OCI-LY1 (cell line): ENCODE measurements around the gene ZSWIM4.

Experiments used
- EZH2 ChIP-seq: fragments of 200-600 bp; sonication (generic), shearing (Covaris generic); IDR thresholded peaks from 2 replicates; pipeline ENCODE4 v1.8.0; 2017; ENCODE audit warnings: borderline replicate concordance, mixed run types, mild to moderate bottlenecking, antibody characterized with exemption, low read length, moderate library complexity, mixed read lengths
- TF ChIP-seq, protein P1 (sequence below): fragments of 200-600 bp; sonication (generic), shearing (Covaris generic); IDR thresholded peaks from 2 replicates; pipeline ENCODE4 v1.5.1; 2017; ENCODE audit warnings: mild to moderate bottlenecking, antibody characterized with exemption, low read length, moderate library complexity, mixed read lengths

DNA sequence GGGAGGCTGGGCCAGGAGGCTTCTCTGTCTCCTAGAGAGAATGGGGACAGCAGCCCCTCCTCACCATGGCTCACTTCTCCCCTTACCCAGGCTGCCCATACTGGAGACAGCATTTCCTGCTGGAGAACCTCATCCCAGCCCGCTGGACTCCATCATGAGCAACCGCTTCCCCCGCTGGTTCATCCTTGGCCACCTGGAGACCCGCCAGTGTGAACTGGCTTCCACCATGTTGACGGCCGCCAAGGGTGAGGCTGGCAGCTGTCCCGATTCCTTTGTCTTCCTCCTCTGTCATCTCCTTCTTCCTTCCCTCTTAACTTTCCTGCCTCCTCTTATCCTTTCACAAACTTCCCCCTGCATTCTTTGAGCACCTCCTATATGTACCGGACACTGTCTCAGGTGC, 28.0 kb downstream of the ZSWIM4 start:
- TF ChIP-seq, protein P1, sequence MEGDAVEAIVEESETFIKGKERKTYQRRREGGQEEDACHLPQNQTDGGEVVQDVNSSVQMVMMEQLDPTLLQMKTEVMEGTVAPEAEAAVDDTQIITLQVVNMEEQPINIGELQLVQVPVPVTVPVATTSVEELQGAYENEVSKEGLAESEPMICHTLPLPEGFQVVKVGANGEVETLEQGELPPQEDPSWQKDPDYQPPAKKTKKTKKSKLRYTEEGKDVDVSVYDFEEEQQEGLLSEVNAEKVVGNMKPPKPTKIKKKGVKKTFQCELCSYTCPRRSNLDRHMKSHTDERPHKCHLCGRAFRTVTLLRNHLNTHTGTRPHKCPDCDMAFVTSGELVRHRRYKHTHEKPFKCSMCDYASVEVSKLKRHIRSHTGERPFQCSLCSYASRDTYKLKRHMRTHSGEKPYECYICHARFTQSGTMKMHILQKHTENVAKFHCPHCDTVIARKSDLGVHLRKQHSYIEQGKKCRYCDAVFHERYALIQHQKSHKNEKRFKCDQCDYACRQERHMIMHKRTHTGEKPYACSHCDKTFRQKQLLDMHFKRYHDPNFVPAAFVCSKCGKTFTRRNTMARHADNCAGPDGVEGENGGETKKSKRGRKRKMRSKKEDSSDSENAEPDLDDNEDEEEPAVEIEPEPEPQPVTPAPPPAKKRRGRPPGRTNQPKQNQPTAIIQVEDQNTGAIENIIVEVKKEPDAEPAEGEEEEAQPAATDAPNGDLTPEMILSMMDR = no peak
- no peak for TF ChIP-seq EZH2
